Loucy (cell line): ENCODE data around the gene STK39.

ENCODE experiments used
- EZH2phosphoT487 ChIP-seq: fragments of 200-600 bp; IDR thresholded peaks from 2 replicates; pipeline ENCODE4 v1.6.1; 2018; ENCODE audit warnings: antibody characterized with exemption, mild to moderate bottlenecking, moderate library complexity, borderline replicate concordance
- TF ChIP-seq, protein P1 (sequence below): fragments of 200-600 bp; sonication (generic); conservative IDR thresholded peaks from 2 replicates; pipeline ENCODE4 v1.5.1; 2014; ENCODE audit warnings: mild to moderate bottlenecking, antibody characterized with exemption, low read length

DNA sequence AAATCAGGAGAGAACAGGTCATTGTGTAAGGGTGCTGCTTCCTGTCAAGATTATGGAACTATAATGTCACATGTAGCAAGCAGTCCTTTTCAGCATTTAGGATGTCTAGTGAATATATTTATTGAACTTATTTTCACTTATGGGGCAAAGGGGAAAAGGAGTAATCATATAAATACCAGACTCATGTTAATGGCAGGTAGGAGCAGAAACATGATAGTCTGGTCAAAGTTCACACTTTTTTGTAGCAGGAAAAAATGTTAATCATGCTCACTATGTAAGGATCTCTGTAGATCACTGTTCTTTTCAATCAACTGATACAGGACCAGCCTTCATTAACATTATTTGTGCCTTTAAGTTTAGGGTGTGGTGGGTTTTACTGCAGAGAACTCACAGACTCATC lies 219.0 kb downstream of the STK39 start:
- TF ChIP-seq, protein P1, sequence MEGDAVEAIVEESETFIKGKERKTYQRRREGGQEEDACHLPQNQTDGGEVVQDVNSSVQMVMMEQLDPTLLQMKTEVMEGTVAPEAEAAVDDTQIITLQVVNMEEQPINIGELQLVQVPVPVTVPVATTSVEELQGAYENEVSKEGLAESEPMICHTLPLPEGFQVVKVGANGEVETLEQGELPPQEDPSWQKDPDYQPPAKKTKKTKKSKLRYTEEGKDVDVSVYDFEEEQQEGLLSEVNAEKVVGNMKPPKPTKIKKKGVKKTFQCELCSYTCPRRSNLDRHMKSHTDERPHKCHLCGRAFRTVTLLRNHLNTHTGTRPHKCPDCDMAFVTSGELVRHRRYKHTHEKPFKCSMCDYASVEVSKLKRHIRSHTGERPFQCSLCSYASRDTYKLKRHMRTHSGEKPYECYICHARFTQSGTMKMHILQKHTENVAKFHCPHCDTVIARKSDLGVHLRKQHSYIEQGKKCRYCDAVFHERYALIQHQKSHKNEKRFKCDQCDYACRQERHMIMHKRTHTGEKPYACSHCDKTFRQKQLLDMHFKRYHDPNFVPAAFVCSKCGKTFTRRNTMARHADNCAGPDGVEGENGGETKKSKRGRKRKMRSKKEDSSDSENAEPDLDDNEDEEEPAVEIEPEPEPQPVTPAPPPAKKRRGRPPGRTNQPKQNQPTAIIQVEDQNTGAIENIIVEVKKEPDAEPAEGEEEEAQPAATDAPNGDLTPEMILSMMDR = no peak
- TF ChIP-seq EZH2phosphoT487 = no peak
